Sigmoid colon (tissue), 4 donors: Measurements from ENCODE around the gene GYPC.

Experiments
- CTCF ChIP-seq, 4 experiments: fragments of 450-650 bp in 3 of 4; fragments of 200-600 bp in 1 of 4; IDR thresholded peaks; one replicate each; pipeline ENCODE4 v1.5.1; 2016 to 2019; ENCODE audit warnings: antibody characterized with exemption in 4 of 4, mild to moderate bottlenecking in 3 of 4, moderate library complexity in 2 of 4
- EP300 ChIP-seq, 4 donors: sonication (generic); formaldehyde crosslinking; IDR thresholded peaks; one replicate each; pipeline ENCODE4 v1.6.1; 2017; ENCODE audit warnings: antibody characterized with exemption in 4 of 4
- POLR2A ChIP-seq, 2 donors: fragments of 450-650 bp; IDR thresholded peaks; one replicate each; pipeline ENCODE4 v1.6.1; 2016; ENCODE audit warnings: antibody characterized with exemption in 2 of 2, mild to moderate bottlenecking in 2 of 2, moderate library complexity in 2 of 2

GRCh38 chr2:126657148-126657635 is 1.2 kb downstream of the GYPC start:
- no peak for TF ChIP-seq CTCF (IDR thresholded peaks at IDR 0.05)
- peak in 1 of 2 donors; percentile 70 for TF ChIP-seq POLR2A (IDR thresholded peaks at IDR 0.05)
- peak; percentile 69 to 98 (median 92) for TF ChIP-seq EP300 (IDR thresholded peaks at IDR 0.05)
